Measurements from ENCODE around the gene HCN4. TPM values are rescaled to one million over a fixed set of nuclear protein-coding genes. Genes with fewer than 3 reads are reported as not detected.

Gene HCN4
- total and polyA plus RNA-seq, 2 of the 8 experiments (the other 6 are each of a cell fraction or from before 2014, with no cell fraction given), result 3.7 to 8.5 TPM

DNA sequence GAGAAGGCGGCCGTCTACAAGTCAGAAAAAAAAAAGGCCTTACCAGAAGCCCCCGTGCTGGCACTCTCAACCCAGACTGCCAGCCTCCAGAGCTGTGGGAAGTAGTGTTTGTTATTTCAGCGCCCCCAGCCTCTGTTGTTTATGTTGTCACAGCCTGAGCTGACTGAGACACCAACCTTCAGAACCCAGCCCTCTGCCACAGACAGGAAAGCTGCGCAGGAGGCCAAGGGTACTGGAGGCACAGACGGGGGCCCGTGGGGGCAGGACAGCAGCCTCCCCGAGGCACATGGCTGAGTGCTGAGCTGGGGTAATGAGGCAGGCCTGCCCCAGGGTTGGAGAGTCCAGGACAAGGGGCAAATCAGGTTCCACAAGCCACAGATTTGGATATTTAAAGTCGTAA is 33.7 kb downstream of the HCN4 start (continued):
- TF ChIP-seq, protein P1, sequence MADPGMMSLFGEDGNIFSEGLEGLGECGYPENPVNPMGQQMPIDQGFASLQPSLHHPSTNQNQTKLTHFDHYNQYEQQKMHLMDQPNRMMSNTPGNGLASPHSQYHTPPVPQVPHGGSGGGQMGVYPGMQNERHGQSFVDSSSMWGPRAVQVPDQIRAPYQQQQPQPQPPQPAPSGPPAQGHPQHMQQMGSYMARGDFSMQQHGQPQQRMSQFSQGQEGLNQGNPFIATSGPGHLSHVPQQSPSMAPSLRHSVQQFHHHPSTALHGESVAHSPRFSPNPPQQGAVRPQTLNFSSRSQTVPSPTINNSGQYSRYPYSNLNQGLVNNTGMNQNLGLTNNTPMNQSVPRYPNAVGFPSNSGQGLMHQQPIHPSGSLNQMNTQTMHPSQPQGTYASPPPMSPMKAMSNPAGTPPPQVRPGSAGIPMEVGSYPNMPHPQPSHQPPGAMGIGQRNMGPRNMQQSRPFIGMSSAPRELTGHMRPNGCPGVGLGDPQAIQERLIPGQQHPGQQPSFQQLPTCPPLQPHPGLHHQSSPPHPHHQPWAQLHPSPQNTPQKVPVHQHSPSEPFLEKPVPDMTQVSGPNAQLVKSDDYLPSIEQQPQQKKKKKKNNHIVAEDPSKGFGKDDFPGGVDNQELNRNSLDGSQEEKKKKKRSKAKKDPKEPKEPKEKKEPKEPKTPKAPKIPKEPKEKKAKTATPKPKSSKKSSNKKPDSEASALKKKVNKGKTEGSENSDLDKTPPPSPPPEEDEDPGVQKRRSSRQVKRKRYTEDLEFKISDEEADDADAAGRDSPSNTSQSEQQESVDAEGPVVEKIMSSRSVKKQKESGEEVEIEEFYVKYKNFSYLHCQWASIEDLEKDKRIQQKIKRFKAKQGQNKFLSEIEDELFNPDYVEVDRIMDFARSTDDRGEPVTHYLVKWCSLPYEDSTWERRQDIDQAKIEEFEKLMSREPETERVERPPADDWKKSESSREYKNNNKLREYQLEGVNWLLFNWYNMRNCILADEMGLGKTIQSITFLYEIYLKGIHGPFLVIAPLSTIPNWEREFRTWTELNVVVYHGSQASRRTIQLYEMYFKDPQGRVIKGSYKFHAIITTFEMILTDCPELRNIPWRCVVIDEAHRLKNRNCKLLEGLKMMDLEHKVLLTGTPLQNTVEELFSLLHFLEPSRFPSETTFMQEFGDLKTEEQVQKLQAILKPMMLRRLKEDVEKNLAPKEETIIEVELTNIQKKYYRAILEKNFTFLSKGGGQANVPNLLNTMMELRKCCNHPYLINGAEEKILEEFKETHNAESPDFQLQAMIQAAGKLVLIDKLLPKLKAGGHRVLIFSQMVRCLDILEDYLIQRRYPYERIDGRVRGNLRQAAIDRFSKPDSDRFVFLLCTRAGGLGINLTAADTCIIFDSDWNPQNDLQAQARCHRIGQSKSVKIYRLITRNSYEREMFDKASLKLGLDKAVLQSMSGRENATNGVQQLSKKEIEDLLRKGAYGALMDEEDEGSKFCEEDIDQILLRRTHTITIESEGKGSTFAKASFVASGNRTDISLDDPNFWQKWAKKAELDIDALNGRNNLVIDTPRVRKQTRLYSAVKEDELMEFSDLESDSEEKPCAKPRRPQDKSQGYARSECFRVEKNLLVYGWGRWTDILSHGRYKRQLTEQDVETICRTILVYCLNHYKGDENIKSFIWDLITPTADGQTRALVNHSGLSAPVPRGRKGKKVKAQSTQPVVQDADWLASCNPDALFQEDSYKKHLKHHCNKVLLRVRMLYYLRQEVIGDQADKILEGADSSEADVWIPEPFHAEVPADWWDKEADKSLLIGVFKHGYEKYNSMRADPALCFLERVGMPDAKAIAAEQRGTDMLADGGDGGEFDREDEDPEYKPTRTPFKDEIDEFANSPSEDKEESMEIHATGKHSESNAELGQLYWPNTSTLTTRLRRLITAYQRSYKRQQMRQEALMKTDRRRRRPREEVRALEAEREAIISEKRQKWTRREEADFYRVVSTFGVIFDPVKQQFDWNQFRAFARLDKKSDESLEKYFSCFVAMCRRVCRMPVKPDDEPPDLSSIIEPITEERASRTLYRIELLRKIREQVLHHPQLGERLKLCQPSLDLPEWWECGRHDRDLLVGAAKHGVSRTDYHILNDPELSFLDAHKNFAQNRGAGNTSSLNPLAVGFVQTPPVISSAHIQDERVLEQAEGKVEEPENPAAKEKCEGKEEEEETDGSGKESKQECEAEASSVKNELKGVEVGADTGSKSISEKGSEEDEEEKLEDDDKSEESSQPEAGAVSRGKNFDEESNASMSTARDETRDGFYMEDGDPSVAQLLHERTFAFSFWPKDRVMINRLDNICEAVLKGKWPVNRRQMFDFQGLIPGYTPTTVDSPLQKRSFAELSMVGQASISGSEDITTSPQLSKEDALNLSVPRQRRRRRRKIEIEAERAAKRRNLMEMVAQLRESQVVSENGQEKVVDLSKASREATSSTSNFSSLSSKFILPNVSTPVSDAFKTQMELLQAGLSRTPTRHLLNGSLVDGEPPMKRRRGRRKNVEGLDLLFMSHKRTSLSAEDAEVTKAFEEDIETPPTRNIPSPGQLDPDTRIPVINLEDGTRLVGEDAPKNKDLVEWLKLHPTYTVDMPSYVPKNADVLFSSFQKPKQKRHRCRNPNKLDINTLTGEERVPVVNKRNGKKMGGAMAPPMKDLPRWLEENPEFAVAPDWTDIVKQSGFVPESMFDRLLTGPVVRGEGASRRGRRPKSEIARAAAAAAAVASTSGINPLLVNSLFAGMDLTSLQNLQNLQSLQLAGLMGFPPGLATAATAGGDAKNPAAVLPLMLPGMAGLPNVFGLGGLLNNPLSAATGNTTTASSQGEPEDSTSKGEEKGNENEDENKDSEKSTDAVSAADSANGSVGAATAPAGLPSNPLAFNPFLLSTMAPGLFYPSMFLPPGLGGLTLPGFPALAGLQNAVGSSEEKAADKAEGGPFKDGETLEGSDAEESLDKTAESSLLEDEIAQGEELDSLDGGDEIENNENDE (IDR thresholded peaks at IDR 0.05; ENCODE audit: insufficient replicate concordance, low read length), result no peak
- TF ChIP-seq SIRT6 (IDR thresholded peaks at IDR 0.05; ENCODE audit: low read length) (no peak), SP4 (IDR thresholded peaks at IDR 0.05; ENCODE audit: low read length) (no peak), EGR1 (IDR thresholded peaks at IDR 0.05; ENCODE audit: borderline replicate concordance, low read depth, low read length) (no peak), PHF8 (conservative IDR thresholded peaks at IDR 0.05; ENCODE audit: low read depth, low read length) (no peak), TEAD4 (IDR thresholded peaks at IDR 0.05; ENCODE audit: low read depth, low read length) (no peak), SP2 (IDR thresholded peaks at IDR 0.05; ENCODE audit: low read length) (no peak), ZNF274 (IDR thresholded peaks at IDR 0.05; ENCODE audit: borderline replicate concordance, extremely low read depth, low read length) (no peak), RNF2 (IDR thresholded peaks at IDR 0.05; ENCODE audit: borderline replicate concordance, low read depth, low read length, missing control alignments, poor library complexity, severe bottlenecking) (no peak), CREB1 (IDR thresholded peaks at IDR 0.05) (no peak), GABPA (IDR thresholded peaks at IDR 0.05; ENCODE audit: borderline replicate concordance, insufficient read depth, low read length) (no peak)
- TF ChIP-seq, protein P2, sequence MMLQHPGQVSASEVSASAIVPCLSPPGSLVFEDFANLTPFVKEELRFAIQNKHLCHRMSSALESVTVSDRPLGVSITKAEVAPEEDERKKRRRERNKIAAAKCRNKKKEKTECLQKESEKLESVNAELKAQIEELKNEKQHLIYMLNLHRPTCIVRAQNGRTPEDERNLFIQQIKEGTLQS (IDR thresholded peaks at IDR 0.05; ENCODE audit: insufficient read depth, low read depth, low read length), result no peak
